WTC11 (cell line): ENCODE measurements around the gene CACNA1B. TPM values are rescaled to one million over a fixed set of nuclear protein-coding genes. Genes with fewer than 3 reads are reported as not detected.
A peak's percentile ranks its signal among the peaks of the same experiment; 100 is the strongest.

Experiments used
- ATAC-seq: fragments of 200-7000 bp; cut with Tn5 transposase; 2 replicates; pipeline ENCODE4 v1.10.0; 2021; ENCODE audit warnings: mild to moderate bottlenecking, moderate library complexity
- CTCF ChIA-PET: fragments of 300-600 bp; sonication (Branson Sonifier 250); formaldehyde crosslinking; loops from one replicate; lab custom pipeline; 2021; ENCODE audit warnings: antibody characterized with exemption; lab: Charles Lee
- POLR2A ChIA-PET: fragments of 350-600 bp; sonication (Branson Sonifier 250); formaldehyde crosslinking; loops from one replicate; lab custom pipeline; 2021; ENCODE audit warnings: antibody characterized with exemption; lab: Charles Lee
- DNase-seq: peaks from one replicate; pipeline ENCODE4 v3.0.0; 2021; ENCODE audit warnings: low spot score
- H3K27ac Mint-ChIP-seq: 2 replicates; pipeline ENCODE4 v1.8.0; 2021; ENCODE audit warnings: mixed read lengths
- H3K27me3 Mint-ChIP-seq: 2 replicates; pipeline ENCODE4 v1.8.0; 2021; ENCODE audit warnings: low read depth, mild to moderate bottlenecking, moderate library complexity, mixed read lengths
- H3K36me3 Mint-ChIP-seq: 2 replicates; pipeline ENCODE4 v1.8.0; 2021; ENCODE audit warnings: mixed read lengths
- H3K4me1 Mint-ChIP-seq: 2 replicates; pipeline ENCODE4 v1.8.0; 2022; ENCODE audit warnings: mixed read lengths
- H3K4me3 Mint-ChIP-seq: 2 replicates; pipeline ENCODE4 v1.8.0; 2021; ENCODE audit warnings: mild to moderate bottlenecking, moderate library complexity, mixed read lengths
- H3K9me3 Mint-ChIP-seq: 2 replicates; pipeline ENCODE4 v1.8.0; 2021; ENCODE audit warnings: mixed read lengths
- ATF6 ChIP-seq: sonication (generic); formaldehyde crosslinking; IDR thresholded peaks from 2 replicates; pipeline ENCODE4 v1.8.1; 2023; ENCODE audit warnings: mild to moderate bottlenecking, missing genetic modification reagents
- CREB1 ChIP-seq: sonication (generic); formaldehyde crosslinking; IDR thresholded peaks from 2 replicates; pipeline ENCODE4 v1.8.0; 2023; ENCODE audit warnings: mild to moderate bottlenecking, missing genetic modification reagents
- CREM ChIP-seq: sonication (generic); formaldehyde crosslinking; IDR thresholded peaks from 2 replicates; pipeline ENCODE4 v1.8.1; 2022; ENCODE audit warnings: mild to moderate bottlenecking, missing genetic modification reagents, moderate library complexity
- EMX1 ChIP-seq: fragments of 250-450 bp; sonication (Bioruptor Pico); IDR thresholded peaks from 2 replicates; pipeline ENCODE4 v1.8.0; 2021; ENCODE audit warnings: mild to moderate bottlenecking
- HMGXB4 ChIP-seq: sonication (generic); formaldehyde crosslinking; IDR thresholded peaks from 2 replicates; pipeline ENCODE4 v1.8.1; 2023; ENCODE audit warnings: mild to moderate bottlenecking, moderate library complexity, missing genetic modification reagents
- IRF2 ChIP-seq: sonication (generic); formaldehyde crosslinking; IDR thresholded peaks from 2 replicates; pipeline ENCODE4 v1.8.0; 2022; ENCODE audit warnings: low read depth, missing genetic modification reagents, borderline replicate concordance
- NR1H2 ChIP-seq: sonication (generic); formaldehyde crosslinking; IDR thresholded peaks from 2 replicates; pipeline ENCODE4 v1.9.0; 2021; ENCODE audit warnings: mild to moderate bottlenecking, moderate library complexity, missing genetic modification reagents
- NR3C1 ChIP-seq: sonication (generic); formaldehyde crosslinking; conservative IDR thresholded peaks from 2 replicates; pipeline ENCODE4 v1.8.1; 2023; ENCODE audit warnings: low read depth, mild to moderate bottlenecking, missing genetic modification reagents
- PRRX2 ChIP-seq: fragments of 250-450 bp; sonication (Bioruptor Pico); IDR thresholded peaks from 2 replicates; pipeline ENCODE4 v1.8.0; 2021; ENCODE audit warnings: mild to moderate bottlenecking
- ZBTB21 ChIP-seq: sonication (generic); formaldehyde crosslinking; IDR thresholded peaks from 2 replicates; pipeline ENCODE4 v1.8.1; 2023; ENCODE audit warnings: mild to moderate bottlenecking, missing genetic modification reagents, borderline replicate concordance
- ZNF423 ChIP-seq: fragments of 250-450 bp; sonication (Bioruptor Pico); IDR thresholded peaks from 2 replicates; pipeline ENCODE4 v2.1.2; 2022; ENCODE audit warnings: mild to moderate bottlenecking, moderate library complexity
- ZNF425 ChIP-seq: fragments of 250-450 bp; sonication (Bioruptor Pico); conservative IDR thresholded peaks from 2 replicates; pipeline ENCODE4 v1.9.0; 2021; ENCODE audit warnings: mild to moderate bottlenecking
- ZNF532 ChIP-seq: fragments of 250-450 bp; sonication (Bioruptor Pico); IDR thresholded peaks from 2 replicates; pipeline ENCODE4 v1.9.0; 2021; ENCODE audit warnings: mild to moderate bottlenecking, borderline replicate concordance
- total RNA-seq: library from RNA; stranded (reverse); gene quantifications from 3 replicates; pipeline ENCODE4 v1.2.3, GENCODE V29; 2021

The CACNA1B gene
- total RNA-seq, 1 experiment from 2014 or later: 8.4 TPM

DNA sequence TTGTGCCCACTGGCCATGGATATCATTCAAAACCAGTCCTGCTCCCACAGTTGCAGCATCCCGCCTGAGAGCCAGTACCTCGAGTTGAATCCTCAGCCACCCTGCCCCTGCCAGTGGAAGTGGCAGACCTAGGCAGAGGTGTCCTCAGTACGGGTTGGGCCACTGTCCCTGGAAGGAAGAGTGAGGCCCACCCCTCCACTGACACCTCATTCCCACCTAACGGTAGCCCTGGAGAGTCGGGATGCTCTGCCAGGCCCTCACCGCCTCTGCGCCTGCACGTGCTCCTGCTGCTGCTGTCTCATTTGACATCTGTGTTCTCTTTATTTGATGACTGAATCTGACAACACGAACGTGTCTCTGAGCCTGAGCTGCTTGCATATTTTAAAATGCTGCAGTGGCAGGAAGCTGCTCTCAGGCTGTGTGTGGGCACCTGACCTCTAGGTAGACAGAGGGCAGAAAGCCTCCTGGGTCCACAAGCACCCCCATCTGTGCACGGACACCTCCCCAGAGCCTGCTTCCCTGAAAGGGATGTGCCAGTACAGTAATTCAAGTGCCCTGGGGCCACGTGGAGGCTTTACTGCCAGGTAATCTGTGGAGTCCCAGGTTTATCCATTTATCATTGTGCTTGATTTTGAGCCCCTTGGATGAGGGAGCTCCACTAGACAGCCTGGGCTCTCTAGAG lies 194.7 kb downstream of the CACNA1B start (continued):
- no peak for TF ChIP-seq ATF6 (CRISPR knock-in tag)
- TF ChIP-seq IRF2 (CRISPR knock-in tag): no peak

GRCh38 chr9:138072897-138073296 lies 195.3 kb downstream of the CACNA1B start:
- Mint-ChIP-seq H3K36me3 (peaks cover 5% of the 10 kb centered on the region), H3K4me1 (peaks cover 50% of the 10 kb centered on the region), H3K27me3 (no peaks in the 10 kb centered on the region), H3K4me3 (no peak overlapping the region)
- DNase-seq (no peak), ATAC-seq (no peak)
- POLR2A ChIA-PET: no interaction called here
- TF ChIP-seq ZNF423 (CRISPR knock-in tag) (peak; percentile 38; the same call in 1 of the 2 replicates), IRF2 (CRISPR knock-in tag) (no peak), ZNF532 (CRISPR knock-in tag) (no peak)
- TF ChIP-seq, all 79 proteins: peak for 1
- CTCF ChIA-PET: interaction anchor here (0.5 to 1.0 kb wide), 3 partner anchors 27 to 35 kb away, joined by 3 to 5 read pairs (median 3); no protein-coding TSS in a partner anchor
- Mint-ChIP-seq H3K9me3 (no peaks in the 10 kb centered on the region), H3K27ac (peak overlapping the region; percentile 36; the same call in 1 of the 2 replicates)

GRCh38 chr9:138073408-138073807 lies 195.8 kb downstream of the CACNA1B start:
- Mint-ChIP-seq H3K27ac (no peak overlapping the region), H3K9me3 (no peaks in the 10 kb centered on the region), H3K36me3 (peaks cover 9% of the 10 kb centered on the region), H3K4me3 (no peak overlapping the region), H3K27me3 (no peaks in the 10 kb centered on the region), H3K4me1 (peaks cover 45% of the 10 kb centered on the region)
- CTCF ChIA-PET: interaction anchor here (0.7 to 1.0 kb wide), 2 partner anchors 27 to 28 kb away, joined by 3 read pairs; no protein-coding TSS in a partner anchor
- no peak for ATAC-seq
- no peak for DNase-seq
- POLR2A ChIA-PET: no interaction called here
- TF ChIP-seq ZNF425 (CRISPR knock-in tag): no peak
- no peak for TF ChIP-seq HMGXB4 (CRISPR knock-in tag)
- no peak for TF ChIP-seq NR1H2 (CRISPR knock-in tag)
- no peak for TF ChIP-seq NR3C1
- no peak for TF ChIP-seq CREM (CRISPR knock-in tag)
- TF ChIP-seq CREB1: no peak
- no peak for TF ChIP-seq PRRX2
- TF ChIP-seq ZBTB21 (CRISPR knock-in tag): no peak
- TF ChIP-seq EMX1 (CRISPR knock-in tag): no peak
